ENCODE measurements around the gene CALML4.
"Not testable (repeated sequence)": the region's sequence is repeated elsewhere in the genome, so short reads cannot be mapped to it uniquely, and the experiment has no call there.

Gene CALML4

GRCh38 chr15:68239025-68239424 lies 33.9 kb upstream of the CALML4 start:
- no peak overlapping the region for H3K4me3 ChIP-seq (ENCODE audit: low read depth, low read length)
- TF ChIP-seq POLR2A (IDR thresholded peaks at IDR 0.05; ENCODE audit: extremely low read depth, insufficient read length), result no peak
- no peak for TF ChIP-seq MYC (IDR thresholded peaks at IDR 0.05; ENCODE audit: low read depth, low read length)
- no peak for TF ChIP-seq MAX (IDR thresholded peaks at IDR 0.05; ENCODE audit: low read depth, low read length)
- no peak for TF ChIP-seq CTCF (IDR thresholded peaks at IDR 0.05; ENCODE audit: low read depth, low read length)
- DNase-seq (ENCODE audit: low read depth), result no peak

- TF ChIP-seq MAX (IDR thresholded peaks at IDR 0.05; ENCODE audit: low read depth, low read length), result no peak
- no peak overlapping the region for H3K4me3 ChIP-seq (ENCODE audit: low read depth, low read length)
- DNase-seq (ENCODE audit: low read depth), result no peak
Observed at GRCh38 chr15:68235022-68235421, 29.9 kb upstream of the CALML4 start.

GRCh38 chr15:68234520-68234919 lies 29.4 kb upstream of the CALML4 start:
- not testable (repeated sequence) for H3K4me3 ChIP-seq (ENCODE audit: low read depth, low read length); DNase-seq (ENCODE audit: low read depth)

- DNase-seq (ENCODE audit: low read depth), result no peak
- H3K4me3 ChIP-seq (ENCODE audit: low read depth, low read length), result no peak overlapping the region
- TF ChIP-seq CTCF (IDR thresholded peaks at IDR 0.05; ENCODE audit: low read depth, low read length) (no peak), MAX (IDR thresholded peaks at IDR 0.05; ENCODE audit: low read depth, low read length) (no peak), POLR2A (IDR thresholded peaks at IDR 0.05; ENCODE audit: extremely low read depth, insufficient read length) (no peak), MYC (IDR thresholded peaks at IDR 0.05; ENCODE audit: low read depth, low read length) (no peak)
Observed at GRCh38 chr15:68234060-68234459, 28.9 kb upstream of the CALML4 start.

GRCh38 chr15:68232937-68233336 lies 27.8 kb upstream of the CALML4 start:
- no peak overlapping the region for H3K4me3 ChIP-seq (ENCODE audit: low read depth, low read length)
- peak; percentile 87 for DNase-seq (ENCODE audit: low read depth)
- TF ChIP-seq MAX (IDR thresholded peaks at IDR 0.05; ENCODE audit: low read depth, low read length) (no peak), CTCF (IDR thresholded peaks at IDR 0.05; ENCODE audit: low read depth, low read length) (no peak), MYC (IDR thresholded peaks at IDR 0.05; ENCODE audit: low read depth, low read length) (no peak), POLR2A (IDR thresholded peaks at IDR 0.05; ENCODE audit: extremely low read depth, insufficient read length) (no peak)

GRCh38 chr15:68232449-68232848 lies 27.3 kb upstream of the CALML4 start:
- DNase-seq (ENCODE audit: low read depth), result peak; percentile 51
- TF ChIP-seq POLR2A (IDR thresholded peaks at IDR 0.05; ENCODE audit: extremely low read depth, insufficient read length) (no peak), MYC (IDR thresholded peaks at IDR 0.05; ENCODE audit: low read depth, low read length) (no peak), MAX (IDR thresholded peaks at IDR 0.05; ENCODE audit: low read depth, low read length) (no peak), CTCF (IDR thresholded peaks at IDR 0.05; ENCODE audit: low read depth, low read length) (no peak)
- no peak overlapping the region for H3K4me3 ChIP-seq (ENCODE audit: low read depth, low read length)

GRCh38 chr15:68231102-68231818 lies 26.1 kb upstream of the CALML4 start:
- no peak for DNase-seq (ENCODE audit: low read depth)
- no peak overlapping the region for H3K4me3 ChIP-seq (ENCODE audit: low read depth, low read length)
- no peak for TF ChIP-seq MYC (IDR thresholded peaks at IDR 0.05; ENCODE audit: low read depth, low read length)
- no peak for TF ChIP-seq MAX (IDR thresholded peaks at IDR 0.05; ENCODE audit: low read depth, low read length)
- no peak for TF ChIP-seq CTCF (IDR thresholded peaks at IDR 0.05; ENCODE audit: low read depth, low read length)
- TF ChIP-seq POLR2A (IDR thresholded peaks at IDR 0.05; ENCODE audit: extremely low read depth, insufficient read length), result no peak
